OCI-LY7 (cell line): ENCODE data around the gene ARHGEF11. TPM values are rescaled to one million over a fixed set of nuclear protein-coding genes. Genes with fewer than 3 reads are reported as not detected.

Experiments used
- BruUV-seq: library from RNA; stranded (reverse); fragments of 400-500 nt; replicated peaks from 2 replicates; lab custom pipeline; 2021; lab: Mats Ljungman, UMichigan
- CTCF ChIA-PET: fragments of 300-600 bp; sonication (Branson Sonifier 250); formaldehyde crosslinking; loops from one replicate; lab custom pipeline; 2022; ENCODE audit warnings: antibody characterized with exemption; ENCODE audit not compliant: unreplicated experiment; lab: Charles Lee
- POLR2A ChIA-PET: fragments of 300-600 bp; sonication (Branson Sonifier 250); formaldehyde crosslinking; loops from one replicate; lab custom pipeline; 2022; ENCODE audit warnings: antibody characterized with exemption; lab: Charles Lee
- DNase-seq: peaks from one replicate; pipeline ENCODE4 v3.0.0-alpha.2; 2015; ENCODE audit warnings: low spot score
- H2AFZ ChIP-seq: fragments of 200-600 bp; sonication (generic), shearing (Covaris generic); 2 replicates; pipeline ENCODE4 v1.6.1; 2014; ENCODE audit warnings: mild to moderate bottlenecking, antibody characterized with exemption, low read length, moderate library complexity
- H3K27ac ChIP-seq: fragments of 200-600 bp; sonication (generic); 2 replicates; pipeline ENCODE4 v1.5.1; 2014; ENCODE audit warnings: mixed run types, low read depth, mild to moderate bottlenecking, moderate library complexity, low read length, inconsistent platforms; ENCODE audit not compliant: poor library complexity, severe bottlenecking
- H3K36me3 ChIP-seq: fragments of 200-600 bp; sonication (generic); 2 replicates; pipeline ENCODE4 v1.6.1; 2014; ENCODE audit warnings: mild to moderate bottlenecking, antibody characterized with exemption, low read length, moderate library complexity, mixed read lengths; ENCODE audit not compliant: insufficient read depth
- H3K4me1 ChIP-seq: fragments of 200-600 bp; sonication (generic); 2 replicates; pipeline ENCODE4 v1.5.1; 2014; ENCODE audit warnings: mild to moderate bottlenecking, low read length; ENCODE audit not compliant: insufficient read depth, poor library complexity, severe bottlenecking
- H3K4me2 ChIP-seq: fragments of 200-600 bp; sonication (generic); 2 replicates; pipeline ENCODE4 v1.6.1; 2014; ENCODE audit warnings: mild to moderate bottlenecking, low read length
- H3K4me3 ChIP-seq: fragments of 200-600 bp; sonication (generic); 2 replicates; pipeline ENCODE4 v1.5.1; 2014; ENCODE audit warnings: mild to moderate bottlenecking, low read depth, low read length; ENCODE audit not compliant: poor library complexity, severe bottlenecking
- H3K79me2 ChIP-seq: fragments of 200-600 bp; sonication (generic); 2 replicates; pipeline ENCODE4 v1.6.1; 2016; ENCODE audit warnings: low read depth, mild to moderate bottlenecking, low read length, moderate library complexity, mixed read lengths; ENCODE audit not compliant: insufficient read depth
- H3K9me2 ChIP-seq: fragments of 200-600 bp; sonication (generic); 2 replicates; pipeline ENCODE4 v1.6.1; 2016; ENCODE audit warnings: mild to moderate bottlenecking, low read length, mixed read lengths; ENCODE audit not compliant: insufficient read depth
- H3K9me3 ChIP-seq: fragments of 200-600 bp; sonication (generic); 2 replicates; pipeline ENCODE4 v1.6.1; 2014; ENCODE audit warnings: mild to moderate bottlenecking, mixed run types, low read length, mixed read lengths
- H4K20me1 ChIP-seq: fragments of 200-600 bp; sonication (generic); 2 replicates; pipeline ENCODE4 v1.6.1; 2014; ENCODE audit warnings: mild to moderate bottlenecking, antibody characterized with exemption, low read length, moderate library complexity, mixed read lengths; ENCODE audit not compliant: insufficient read depth
- CTCF ChIP-seq: fragments of 200-600 bp; sonication (generic); conservative IDR thresholded peaks from 2 replicates; pipeline ENCODE4 v1.5.1; 2014; ENCODE audit warnings: mild to moderate bottlenecking, antibody characterized with exemption, low read length, moderate library complexity, mixed read lengths
- EZH2phosphoT487 ChIP-seq: fragments of 200-600 bp; sonication (generic); IDR thresholded peaks from 2 replicates; pipeline ENCODE4 v1.6.1; 2018; ENCODE audit warnings: low read depth, borderline replicate concordance, mild to moderate bottlenecking, mixed run types, antibody characterized with exemption, low read length, moderate library complexity, mixed read lengths
- intact Hi-C: fragments of 100-400 bp; cut with micrococcal nuclease; formaldehyde crosslinking; loops from one replicate; pipeline ENCODE4 v1.10.0; 2022; ENCODE audit not compliant: unreplicated experiment
- total RNA-seq, 2 experiments: library from RNA; depleted of rRNA in 1 of 2; stranded (reverse); fragments of >200 nt in 1 of 2; shearing (Covaris generic) in 1 of 2; gene quantifications; 2 replicates each; pipeline ENCODE4 v1.2.3, GENCODE V29; 2014 to 2022

ARHGEF11 gene
- total RNA-seq, 2 experiments from 2014 or later: 1.5 to 3.4 TPM

- intact Hi-C loops: no loop called here
- H3K4me3 ChIP-seq: no peak overlapping the region
- POLR2A ChIA-PET: no interaction called here
- no peak overlapping the region for H3K4me2 ChIP-seq
- no peaks in the 10 kb centered on the region for H3K79me2 ChIP-seq
- no peaks in the 10 kb centered on the region for H3K36me3 ChIP-seq
- no peaks in the 10 kb centered on the region for H3K4me1 ChIP-seq
- H3K27ac ChIP-seq: no peak overlapping the region
- no peak overlapping the region for H2AFZ ChIP-seq
- TF ChIP-seq EZH2phosphoT487 (no peak), CTCF (no peak)
- CTCF ChIA-PET: no interaction called here
- no peak for DNase-seq
- H4K20me1 ChIP-seq: no peaks in the 10 kb centered on the region
- no peaks in the 10 kb centered on the region for H3K9me3 ChIP-seq
- no TSS peak for BruUV-seq
- H3K9me2 ChIP-seq: no peaks in the 10 kb centered on the region
Observed at GRCh38 chr1:156905176-156905575, 140.4 kb downstream of the ARHGEF11 start.

GRCh38 chr1:156904187-156904959, 141.2 kb downstream of the ARHGEF11 start:
- Histone ChIP-seq H3K9me2 (no peaks in the 10 kb centered on the region), H3K27ac (no peak overlapping the region), H3K36me3 (no peaks in the 10 kb centered on the region), H2AFZ (no peak overlapping the region), H3K9me3 (no peaks in the 10 kb centered on the region), H3K4me1 (no peaks in the 10 kb centered on the region), H3K4me3 (no peak overlapping the region), H4K20me1 (no peaks in the 10 kb centered on the region), H3K4me2 (no peak overlapping the region), H3K79me2 (no peaks in the 10 kb centered on the region)
- no TSS peak for BruUV-seq
- TF ChIP-seq CTCF (no peak), EZH2phosphoT487 (no peak)
- ChIA-PET POLR2A (no interaction called here), CTCF (no interaction called here)
- no peak for DNase-seq
- intact Hi-C loops: no loop called here
